HepG2 (cell line): ENCODE data around the gene TTLL11. TPM values are rescaled to one million over a fixed set of nuclear protein-coding genes. Genes with fewer than 3 reads are reported as not detected.

Source experiments
- ATAC-seq: fragments of 200-7000 bp; cut with Tn5 transposase; 3 replicates; pipeline ENCODE4 v1.9.1; 2020; ENCODE audit warnings: mild to moderate bottlenecking, moderate library complexity
- BruUV-seq: library from RNA; stranded (reverse); fragments of 400-500 nt; replicated peaks from 2 replicates; lab custom pipeline; 2021; lab: Mats Ljungman, UMichigan
- CTCF ChIA-PET: fragments of 300-600 bp; formaldehyde crosslinking; extraction: SDS; loops from one replicate; lab custom pipeline; 2021; ENCODE audit warnings: low total read pairs, inconsistent platforms, low intra/inter-chr PET ratio; lab: Yijun Ruan, JAX
- POLR2A ChIA-PET: fragments of 350-600 bp; sonication (Branson Sonifier 250); formaldehyde crosslinking; loops from one replicate; lab custom pipeline; 2020; ENCODE audit warnings: antibody characterized with exemption, inconsistent platforms; lab: Yijun Ruan, JAX
- DNase-seq: peaks from one replicate; pipeline ENCODE4 v3.0.0-alpha.2; 2015; ENCODE audit warnings: low spot score
- FAIRE-seq: peaks from 3 replicates; lab custom pipeline; 2011; peaks lifted over from hg19 to GRCh38; lab: Jason Lieb, UNC
- H2AFZ ChIP-seq: one replicate; pipeline ENCODE4 v1.6.1; 2011; ENCODE audit warnings: low read length, inconsistent platforms
- H3K27ac ChIP-seq: fragments of 300-600 bp; 3 replicates; pipeline ENCODE4 v1.8.0; 2011; ENCODE audit warnings: mixed run types, mild to moderate bottlenecking, mixed read lengths, low read length, inconsistent platforms; ENCODE audit not compliant: insufficient read depth; ENCODE audit errors: extremely low read length
- H3K27me3 ChIP-seq, 2 experiments: fragments of 200-600 bp in 1 of 2; 2 replicates in 1 of 2; 3 replicates in 1 of 2; pipeline versions ENCODE4 v1.6.0 to v1.8.0; 2011; ENCODE audit warnings: low read length in 2 of 2, mild to moderate bottlenecking in 2 of 2, moderate library complexity in 2 of 2, inconsistent platforms in 1 of 2; ENCODE audit not compliant: insufficient read depth in 2 of 2, control insufficient read depth in 1 of 2
- H3K36me3 ChIP-seq, 2 experiments: fragments of 200-600 bp in 1 of 2; replicated peaks in 1 of 2; 2 replicates in 1 of 2; 3 replicates in 1 of 2; pipeline versions ENCODE4 v1.5.1 to v1.8.0; 2011; ENCODE audit warnings: low read length in 2 of 2, inconsistent platforms in 1 of 2; ENCODE audit not compliant: insufficient read depth in 2 of 2, control insufficient read depth in 1 of 2
- H3K4me1 ChIP-seq: 2 replicates; pipeline ENCODE4 v1.5.1; 2012; ENCODE audit warnings: low read length, inconsistent platforms; ENCODE audit not compliant: insufficient read depth
- H3K4me2 ChIP-seq: 2 replicates; pipeline ENCODE4 v1.6.0; 2011; ENCODE audit warnings: low read depth, low read length, inconsistent platforms
- H3K4me3 ChIP-seq, 3 experiments: fragments of 200-600 bp in 1 of 3; sonication (generic), shearing (Covaris generic) in 1 of 3; replicated peaks in 1 of 3; 2 replicates each; pipeline ENCODE4 v1.5.1; 2011 to 2016; ENCODE audit warnings: low read length in 3 of 3, inconsistent platforms in 2 of 3, low read depth in 2 of 3, mild to moderate bottlenecking in 2 of 3, control low read depth in 1 of 3, mixed read lengths in 1 of 3; ENCODE audit not compliant: insufficient read depth in 1 of 3
- H3K79me2 ChIP-seq: one replicate; pipeline ENCODE4 v1.6.1; 2011; ENCODE audit warnings: low read length, inconsistent platforms; ENCODE audit not compliant: insufficient read depth
- H3K9ac ChIP-seq: 2 replicates; pipeline ENCODE4 v1.6.0; 2011; ENCODE audit warnings: mild to moderate bottlenecking, low read depth, low read length, inconsistent platforms; ENCODE audit not compliant: insufficient read depth
- H3K9me3 ChIP-seq: 2 replicates; pipeline ENCODE4 v1.5.1; 2012; ENCODE audit warnings: mild to moderate bottlenecking, low read length
- H4K20me1 ChIP-seq: 2 replicates; pipeline ENCODE4 v1.6.0; 2011; ENCODE audit warnings: inconsistent platforms, mild to moderate bottlenecking, low read length, moderate library complexity; ENCODE audit not compliant: insufficient read depth
- FIP1L1 ChIP-seq: fragments of 200-400 bp; formaldehyde crosslinking; IDR thresholded peaks from 2 replicates; pipeline ENCODE4 v1.6.1; 2018; ENCODE audit warnings: low read depth, mild to moderate bottlenecking, low read length, moderate library complexity, borderline replicate concordance; ENCODE audit not compliant: insufficient read depth
- KDM2A ChIP-seq: sonication (generic); formaldehyde crosslinking; IDR thresholded peaks from 2 replicates; pipeline ENCODE4 v1.4.0; 2020; ENCODE audit warnings: low read depth, missing genetic modification reagents, borderline replicate concordance
- RFX1 ChIP-seq: fragments of 450-650 bp; IDR thresholded peaks from 2 replicates; pipeline ENCODE4 v1.6.1; 2017
- SRSF4 ChIP-seq: fragments of 200-400 bp; formaldehyde crosslinking; IDR thresholded peaks from one replicate; pipeline ENCODE4 v1.6.1; 2018; ENCODE audit warnings: mild to moderate bottlenecking, low read depth, low read length, moderate library complexity; ENCODE audit not compliant: poor library complexity, severe bottlenecking
- SRY ChIP-seq: sonication (generic); formaldehyde crosslinking; IDR thresholded peaks from 2 replicates; pipeline ENCODE4 v1.8.0; 2022; ENCODE audit warnings: mild to moderate bottlenecking, missing genetic modification reagents
- ZBTB43 ChIP-seq: sonication (generic); formaldehyde crosslinking; conservative IDR thresholded peaks from 2 replicates; pipeline ENCODE4 v1.4.0; 2020; ENCODE audit warnings: missing genetic modification reagents
- ZNF567 ChIP-seq: sonication (generic); formaldehyde crosslinking; IDR thresholded peaks from 2 replicates; pipeline ENCODE4 v1.8.1; 2023; ENCODE audit warnings: mild to moderate bottlenecking, missing genetic modification reagents, borderline replicate concordance
- ZNF644 ChIP-seq: IDR thresholded peaks from 2 replicates; pipeline ENCODE4 v1.6.1; 2016; ENCODE audit warnings: low read depth
- WGBS: methylation state at CpG from one replicate; pipeline ENCODE4 v1.1.6; 2017; ENCODE audit warnings: low lambda C conversion rate; 5-methylcytosine and 5-hydroxymethylcytosine counted together
- in situ Hi-C: cut with HindIII; loops from 2 replicates; pipeline ENCODE4 v1.10.0; 2017; ENCODE audit warnings: low pct_unique_long_range_greater_than_20kb; ENCODE audit not compliant: extremely low pct_ligation_motif_present
- intact Hi-C: fragments of 100-400 bp; cut with micrococcal nuclease; formaldehyde crosslinking; loops from one replicate; pipeline ENCODE4 v1.10.0; 2022; ENCODE audit not compliant: unreplicated experiment
- polyA plus RNA-seq, 8 experiments: library from polyadenylated mRNA; depleted of rRNA in 3 of 8; stranded (reverse) in 7 of 8; unstranded in 1 of 8; fragments of >200 nt; fragmentation: Illumina TruSeq in 4 of 8; extraction: Trizol in 4 of 8; gene quantifications; 2 replicates each; pipeline versions ENCODE4 v1.2.1 to v1.2.3, GENCODE V29; 2011 to 2016; ENCODE audit warnings: low read depth in 4 of 8, missing spikeins in 1 of 8, mixed read lengths in 1 of 8; ENCODE audit not compliant: insufficient read depth in 1 of 8
- total RNA-seq, 5 experiments: library from RNA; depleted of rRNA; stranded (reverse); fragments of >200 nt; fragmentation: Illumina TruSeq; extraction: Trizol; gene quantifications; 2 replicates each; pipeline ENCODE4 v1.2.3, GENCODE V29; 2016; ENCODE audit warnings: low read depth in 1 of 5

The TTLL11 gene
- total and polyA plus RNA-seq, 2 of the 13 experiments (the other 11 are each of a cell fraction or from before 2014, with no cell fraction given), result 4.5 to 5.2 TPM

GRCh38 chr9:121885345-121885901 is 207.7 kb downstream of the TTLL11 start:
- no peaks in the 10 kb centered on the region for H3K79me2 ChIP-seq
- intact Hi-C loops, result no loop called here
- ATAC-seq (no peak), FAIRE-seq (no peak), DNase-seq (no peak)
- no peaks in the 10 kb centered on the region for H4K20me1 ChIP-seq
- H3K27ac ChIP-seq, result no peak overlapping the region
- in situ Hi-C loops, result no loop called here
- no peak overlapping the region for H3K4me3 ChIP-seq
- BruUV-seq, result no TSS peak
- no peak overlapping the region for H2AFZ ChIP-seq
- POLR2A ChIA-PET, result no interaction called here
- CTCF ChIA-PET, result no interaction called here
- TF ChIP-seq ZNF644, result no peak
- no peak for TF ChIP-seq SRSF4
- no peak for TF ChIP-seq SRY
- no peaks in the 10 kb centered on the region for H3K9me3 ChIP-seq
- H3K27me3 ChIP-seq, result peaks cover 0 to 31% of the 10 kb centered on the region in 2 experiments; a peak in 2 of 5 replicates
- H3K4me2 ChIP-seq, result no peak overlapping the region
- H3K36me3 ChIP-seq, result no peaks in the 10 kb centered on the region
- no peaks in the 10 kb centered on the region for H3K4me1 ChIP-seq
- H3K9ac ChIP-seq, result no peak overlapping the region
- WGBS, result 3% methylated on average over 6 of the region's 6 CpGs

GRCh38 chr9:121884057-121884541 is 209.0 kb downstream of the TTLL11 start:
- ATAC-seq (no peak), FAIRE-seq (no peak), DNase-seq (no peak)
- POLR2A ChIA-PET, result no interaction called here
- H3K4me1 ChIP-seq, result no peaks in the 10 kb centered on the region
- no peak overlapping the region for H3K27ac ChIP-seq
- no peaks in the 10 kb centered on the region for H3K79me2 ChIP-seq
- no peaks in the 10 kb centered on the region for H4K20me1 ChIP-seq
- H2AFZ ChIP-seq, result no peak overlapping the region
- in situ Hi-C loops, result no loop called here
- intact Hi-C loops, result no loop called here
- BruUV-seq, result no TSS peak
- H3K9me3 ChIP-seq, result no peaks in the 10 kb centered on the region
- no peak overlapping the region for H3K4me2 ChIP-seq
- TF ChIP-seq ZNF567 (CRISPR knock-in tag) (no peak), ZBTB43 (CRISPR knock-in tag) (no peak), FIP1L1 (no peak), KDM2A (no peak), RFX1 (peak; percentile 42; the same call in 1 of the 2 replicates)
- CTCF ChIA-PET, result no interaction called here
- H3K27me3 ChIP-seq, result peaks cover 1 to 36% of the 10 kb centered on the region in 2 experiments; a peak in 2 of 5 replicates
- no peak overlapping the region for H3K4me3 ChIP-seq
- 66% methylated on average over 11 of the region's 12 CpGs for WGBS
- no peak overlapping the region for H3K9ac ChIP-seq
- no peaks in the 10 kb centered on the region for H3K36me3 ChIP-seq
